Muscle of arm (tissue), 12 donors: Measurements from ENCODE around the gene FTO. TPM values are rescaled to one million over a fixed set of nuclear protein-coding genes. Genes with fewer than 3 reads are reported as not detected.

Source experiments
- DNase-seq: peaks from one replicate; pipeline ENCODE4 v3.0.0-alpha.2; 2013
- polyA plus RNA-seq, 12 donors: library from polyadenylated mRNA; unstranded; fragments of 120-200 nt; gene quantifications; one replicate each; pipeline ENCODE4 v1.2.1, GENCODE V29; 2013; ENCODE audit not compliant: insufficient read length in 12 of 12

Gene FTO
- polyA plus RNA-seq, 12 donors: 41.8 to 73.9 (median 62.4) TPM; not detected in 1

GRCh38 chr16:53745753-53746266 lies 41.9 kb downstream of the FTO start:
- no peak for DNase-seq

GRCh38 chr16:53752560-53752959 lies 48.6 kb downstream of the FTO start:
- DNase-seq: no peak

- DNase-seq: no peak
Measured at GRCh38 chr16:53753431-53753830, 49.5 kb downstream of the FTO start.

- DNase-seq: no peak
Measured at GRCh38 chr16:53755026-53755910, 51.3 kb downstream of the FTO start.

GRCh38 chr16:53756275-53756996 lies 52.5 kb downstream of the FTO start:
- DNase-seq: no peak

- no peak for DNase-seq
Measured at GRCh38 chr16:53757971-53758609, 54.1 kb downstream of the FTO start.

- no peak for DNase-seq
Measured at GRCh38 chr16:53761962-53762703, 58.2 kb downstream of the FTO start.

GRCh38 chr16:53766304-53767016 lies 62.5 kb downstream of the FTO start:
- no peak for DNase-seq

GRCh38 chr16:53768167-53768566 lies 64.2 kb downstream of the FTO start:
- DNase-seq: no peak

- DNase-seq: no peak
Measured at GRCh38 chr16:53768593-53768992, 64.6 kb downstream of the FTO start.

- DNase-seq: no peak
Measured at GRCh38 chr16:53769185-53769584, 65.2 kb downstream of the FTO start.

GRCh38 chr16:53769787-53770186 lies 65.8 kb downstream of the FTO start:
- DNase-seq: no peak

GRCh38 chr16:53770641-53771040 lies 66.7 kb downstream of the FTO start:
- DNase-seq: no peak

GRCh38 chr16:53771655-53772497 lies 67.9 kb downstream of the FTO start:
- no peak for DNase-seq

GRCh38 chr16:53773150-53773846 lies 69.3 kb downstream of the FTO start:
- peak; percentile 47 for DNase-seq

GRCh38 chr16:53773881-53774280 lies 69.9 kb downstream of the FTO start:
- DNase-seq: no peak

GRCh38 chr16:53775106-53775820 lies 71.3 kb downstream of the FTO start:
- no peak for DNase-seq

GRCh38 chr16:53775821-53776431 lies 72.0 kb downstream of the FTO start:
- DNase-seq: no peak
